GM21737 (cell line): ENCODE data around the gene KCNQ1OT1.
A peak's percentile ranks its signal among the peaks of the same experiment; 100 is the strongest.

Experiments used
- ATAC-seq: cut with Tn5 transposase; IDR thresholded peaks from one replicate; pipeline ENCODE4 v1.9.1; 2021; ENCODE audit warnings: mild to moderate bottlenecking, moderate library complexity; ENCODE audit not compliant: unreplicated experiment

Gene KCNQ1OT1

DNA sequence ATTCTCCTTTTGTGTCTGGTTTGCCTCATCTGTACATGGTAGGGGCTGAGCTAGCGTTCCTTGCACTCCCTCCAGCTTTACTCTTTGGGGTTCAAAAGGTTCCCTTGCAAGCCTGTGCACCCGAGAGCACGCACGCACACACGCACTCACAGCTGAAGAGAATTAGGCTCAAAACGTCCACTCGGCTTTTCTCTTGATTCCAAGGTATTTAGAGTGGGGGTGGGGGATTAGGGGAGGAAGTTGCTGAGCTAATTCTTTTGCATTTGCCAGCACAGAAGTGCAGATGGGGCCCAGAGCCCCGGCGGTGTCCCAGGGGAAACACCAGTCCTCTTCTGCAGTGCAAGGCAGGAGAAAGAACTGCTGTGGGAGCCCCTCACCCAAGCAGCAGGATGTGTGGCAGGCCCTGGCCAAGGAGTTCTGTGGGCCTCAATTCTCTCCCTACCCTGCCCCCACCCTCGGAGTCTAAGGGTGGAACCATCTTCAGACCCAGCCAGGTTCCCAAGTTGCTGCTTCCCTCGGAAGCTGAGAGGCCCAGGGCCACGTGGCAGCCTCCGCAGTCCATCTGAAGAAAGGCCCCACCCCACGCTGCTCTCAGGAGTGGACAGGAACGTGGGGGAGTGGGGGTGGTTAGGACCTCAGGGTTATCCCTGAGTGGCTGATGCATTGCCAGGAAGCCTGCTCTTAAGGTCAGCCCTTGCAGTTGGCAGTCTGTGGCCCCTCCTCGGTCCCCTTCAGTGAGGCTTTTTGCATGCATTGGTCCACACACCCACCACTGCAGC, 3.8 kb upstream of the KCNQ1OT1 start:
- no peak for ATAC-seq

DNA sequence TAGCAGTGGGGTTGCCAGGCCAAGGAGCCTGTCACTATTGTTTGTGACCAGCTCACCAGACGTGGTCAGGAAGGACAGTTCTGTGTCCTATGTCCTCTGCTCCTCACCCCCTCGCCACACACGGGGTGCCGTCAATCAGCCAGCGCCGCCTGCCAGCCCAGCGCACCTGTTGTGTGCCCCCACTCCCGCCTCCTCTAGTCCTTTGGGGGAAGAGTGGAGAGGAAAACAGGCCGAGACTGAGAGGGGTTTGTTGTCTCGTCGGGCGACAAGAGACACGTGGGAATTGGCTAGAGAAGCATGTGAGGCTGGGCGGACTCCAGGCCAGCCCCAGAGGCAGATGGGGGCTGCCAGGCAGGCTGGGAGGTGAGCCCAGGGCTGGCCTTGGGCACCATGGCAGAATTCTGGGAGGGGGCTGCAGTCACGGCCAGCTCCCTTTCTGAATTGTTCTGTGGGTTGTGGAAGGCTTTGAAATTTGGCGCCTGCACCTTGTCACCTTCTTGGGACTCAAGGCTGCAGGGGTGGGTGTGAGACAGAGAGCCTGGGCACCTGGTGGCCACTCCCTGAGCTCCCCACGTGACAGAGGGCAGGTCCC, 3.1 kb upstream of the KCNQ1OT1 start:
- ATAC-seq = no peak

GRCh38 chr11:2701898-2702434, 2.2 kb upstream of the KCNQ1OT1 start:
- no peak for ATAC-seq

DNA sequence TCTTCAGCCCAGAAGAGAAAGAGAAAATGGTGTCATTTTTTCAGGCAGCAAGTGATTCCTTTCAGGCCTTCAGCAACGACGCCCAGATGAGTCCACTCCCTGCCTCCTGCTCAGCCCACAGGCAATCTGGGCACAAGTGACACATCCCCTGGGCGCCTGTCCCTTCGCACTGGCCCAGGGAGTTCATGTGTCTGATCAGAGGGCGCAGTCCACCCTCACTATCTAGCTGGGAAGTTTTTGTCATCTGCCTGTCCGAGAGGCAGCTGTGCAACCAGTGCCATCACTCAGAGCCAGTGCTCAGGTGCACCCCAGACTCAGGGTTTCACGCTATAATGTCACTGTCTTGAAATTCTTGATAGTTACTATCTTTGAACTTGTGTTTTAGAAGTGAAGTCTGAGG, 1.4 kb upstream of the KCNQ1OT1 start:
- no peak for ATAC-seq

DNA sequence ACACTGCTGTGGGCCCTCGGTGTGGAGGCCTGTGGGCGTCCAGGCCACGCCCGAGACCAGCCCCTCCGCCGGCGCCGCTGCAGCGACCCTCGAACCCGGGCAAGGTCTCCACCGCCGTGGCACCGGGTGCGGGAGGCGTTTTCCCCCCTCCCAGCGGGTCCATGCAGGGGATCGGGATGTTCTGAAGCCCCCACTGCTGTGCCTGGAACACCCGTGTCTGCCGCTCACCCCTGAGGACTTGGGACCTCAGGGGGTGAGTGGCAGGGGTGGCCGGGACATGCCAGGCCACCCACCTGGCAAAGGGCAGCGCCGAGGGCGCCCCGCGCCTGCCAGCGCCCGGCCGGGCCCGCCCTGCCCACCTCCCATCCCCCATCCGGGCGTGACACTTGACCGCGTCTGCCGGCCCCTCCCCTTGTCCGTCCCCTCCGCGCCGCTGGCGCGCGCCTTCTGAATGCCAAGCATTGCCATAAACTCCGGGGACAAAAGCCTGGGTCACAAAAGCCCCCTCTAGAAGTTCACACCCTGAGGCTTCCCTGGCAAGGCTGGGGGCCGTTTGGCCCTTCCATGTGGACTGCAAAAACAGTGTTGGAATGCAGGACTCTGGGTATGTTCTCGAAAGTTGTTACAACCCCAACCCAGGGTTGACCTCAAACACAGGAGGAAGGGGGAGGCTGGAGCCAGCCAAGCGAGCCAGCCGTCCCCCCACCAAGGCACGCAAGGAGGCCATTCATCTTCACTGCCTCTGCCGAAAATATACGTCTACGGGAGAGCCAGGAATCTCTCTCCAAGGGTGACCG, 819 bp upstream of the KCNQ1OT1 start:
- peak; percentile 37 for ATAC-seq

DNA sequence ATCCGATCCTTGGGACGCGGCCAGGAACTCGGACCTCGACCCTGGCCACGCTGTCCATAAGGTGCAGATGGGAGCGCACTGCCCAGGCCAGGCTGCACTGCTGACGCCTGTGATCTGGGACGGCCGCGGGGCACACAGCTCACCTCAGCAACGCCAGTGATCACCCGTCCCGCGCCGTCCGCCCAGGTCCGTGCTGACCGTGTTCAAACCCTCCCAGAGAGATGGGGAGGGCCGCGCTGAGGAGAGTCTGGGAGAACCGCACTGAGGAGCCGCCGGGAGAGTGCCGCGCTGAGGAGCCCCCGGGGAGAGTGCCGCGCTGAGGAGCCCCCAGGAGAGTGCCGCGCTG, 636 bp downstream of the KCNQ1OT1 start:
- no peak for ATAC-seq

- no peak for ATAC-seq
Measured at GRCh38 chr11:2698386-2699184, 1.2 kb downstream of the KCNQ1OT1 start.

DNA sequence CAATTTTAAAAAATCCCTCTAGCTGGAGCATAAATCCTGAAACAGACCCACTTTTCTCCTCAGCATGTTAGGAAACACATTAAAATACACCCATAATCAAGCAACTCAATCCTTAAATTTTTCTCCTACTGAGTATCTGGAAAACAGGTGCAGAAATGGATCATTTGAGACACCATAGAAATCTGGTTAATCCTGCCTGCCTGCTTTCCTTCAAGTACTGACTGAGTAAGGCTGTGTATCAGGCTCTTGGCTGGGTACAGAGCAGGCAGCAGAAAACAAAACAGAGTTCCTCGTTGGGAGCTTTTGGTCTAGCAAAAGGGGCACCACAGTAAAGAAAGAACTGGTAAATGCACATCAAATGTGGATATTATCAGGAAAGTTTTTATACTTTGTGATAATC, 1.9 kb downstream of the KCNQ1OT1 start:
- no peak for ATAC-seq

GRCh38 chr11:2696455-2696854, 3.3 kb downstream of the KCNQ1OT1 start:
- no peak for ATAC-seq

DNA sequence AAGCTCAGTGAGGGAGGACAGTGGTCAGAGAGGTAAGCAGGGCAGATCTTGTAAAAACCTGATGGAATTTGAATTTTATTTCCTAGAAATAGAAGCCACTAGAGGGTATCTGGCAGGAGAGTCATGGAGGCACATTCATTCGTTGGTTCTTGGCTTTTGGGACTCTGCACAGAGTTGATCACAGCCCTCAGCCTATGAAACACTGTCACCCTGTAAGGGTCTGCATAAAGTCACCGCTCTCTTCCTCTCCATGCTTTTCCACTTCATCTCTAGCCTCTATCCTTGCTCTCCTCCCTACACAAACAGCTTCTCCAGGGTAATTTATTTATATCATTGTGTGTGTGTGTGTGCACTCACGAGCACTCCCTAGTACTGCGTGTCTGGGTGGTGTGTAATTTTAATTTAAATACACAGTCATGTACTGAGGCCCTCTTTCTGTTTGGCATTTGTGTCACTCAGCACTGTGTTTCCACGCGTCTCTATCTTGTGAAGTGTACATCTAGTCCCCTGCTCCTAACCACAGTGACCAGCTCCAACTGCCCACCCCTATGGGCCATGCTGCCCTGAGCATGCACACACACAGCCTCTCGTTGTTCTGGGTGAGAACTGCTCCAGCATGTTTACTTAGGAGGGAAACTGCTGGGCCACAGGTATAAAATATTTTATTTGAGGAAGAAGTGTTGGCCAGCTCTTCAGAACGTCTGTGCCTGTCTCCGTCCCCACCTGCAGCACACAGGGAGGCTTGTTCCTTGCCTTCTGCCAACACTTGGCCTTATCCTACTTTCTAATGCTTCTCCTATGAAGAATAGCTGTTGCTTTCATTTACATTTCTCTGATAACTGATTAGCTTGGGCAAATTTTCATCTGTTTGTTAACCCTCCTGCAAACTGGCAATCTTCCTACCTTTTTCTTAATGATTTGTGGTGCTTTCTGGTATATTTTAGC, 4.5 kb downstream of the KCNQ1OT1 start:
- no peak for ATAC-seq

DNA sequence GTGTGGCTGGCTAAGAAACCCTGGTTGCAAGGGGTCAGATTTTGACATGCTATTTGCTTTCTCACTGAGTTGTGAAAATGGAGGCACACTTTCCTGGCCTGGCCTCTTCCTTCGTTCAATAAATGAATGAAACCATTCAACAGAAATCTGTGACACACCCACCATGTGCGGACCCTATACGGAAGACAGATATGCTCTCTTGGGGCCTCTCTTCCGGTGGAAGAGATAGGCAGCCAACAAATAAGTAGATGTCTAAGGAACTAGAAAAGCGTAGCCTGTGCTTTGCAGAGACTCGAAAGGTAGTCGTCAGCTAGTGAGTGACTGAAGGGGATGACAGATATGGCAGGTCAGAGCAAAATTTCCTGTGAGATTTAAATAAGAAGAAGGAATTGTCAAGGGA, 5.3 kb downstream of the KCNQ1OT1 start:
- no peak for ATAC-seq

- no peak for ATAC-seq
Measured at GRCh38 chr11:2693271-2694261, 6.2 kb downstream of the KCNQ1OT1 start.

DNA sequence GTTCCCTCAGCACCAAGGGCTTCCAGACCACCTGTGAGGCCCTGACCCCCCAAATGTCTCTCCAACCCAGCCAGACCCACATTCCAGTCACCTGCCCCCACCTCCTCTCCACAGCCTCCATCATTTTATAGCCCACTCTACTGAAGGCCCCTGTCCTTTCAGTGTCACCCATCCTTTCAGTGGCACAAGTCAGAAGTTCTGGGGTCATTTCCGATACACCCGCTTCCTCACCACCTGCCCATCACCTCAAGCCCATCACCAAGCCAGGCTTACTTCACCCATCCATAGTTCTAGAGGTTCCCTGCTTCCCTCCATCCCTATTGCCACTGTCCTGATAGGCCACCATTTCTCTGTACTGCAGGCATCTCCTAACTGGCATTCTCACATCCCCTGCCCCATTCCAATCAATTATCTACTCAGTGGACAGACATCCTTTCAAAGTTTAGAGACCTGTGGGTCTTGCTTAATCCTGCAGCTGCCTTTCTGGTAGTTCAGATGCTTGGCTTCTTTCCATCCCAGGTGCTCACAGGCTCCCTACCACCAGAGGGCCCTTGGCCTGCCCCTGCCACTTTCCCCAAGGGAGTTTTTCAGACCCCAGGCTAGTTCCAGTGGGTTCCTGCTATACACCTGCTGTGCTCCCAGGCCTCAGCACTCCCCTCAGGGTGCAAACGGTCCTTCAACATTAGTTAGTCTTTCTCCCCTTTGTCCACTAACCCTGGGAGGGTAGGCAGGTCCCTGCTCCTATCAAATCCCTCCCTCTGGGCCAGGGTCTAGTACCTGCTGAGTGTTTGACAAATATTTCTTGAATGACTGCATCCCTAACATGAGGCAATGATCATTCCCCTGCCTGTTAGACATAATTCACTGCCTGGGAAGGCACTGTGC, 7.6 kb downstream of the KCNQ1OT1 start:
- ATAC-seq = no peak

- no peak for ATAC-seq
Measured at GRCh38 chr11:2691355-2691761, 8.4 kb downstream of the KCNQ1OT1 start.

DNA sequence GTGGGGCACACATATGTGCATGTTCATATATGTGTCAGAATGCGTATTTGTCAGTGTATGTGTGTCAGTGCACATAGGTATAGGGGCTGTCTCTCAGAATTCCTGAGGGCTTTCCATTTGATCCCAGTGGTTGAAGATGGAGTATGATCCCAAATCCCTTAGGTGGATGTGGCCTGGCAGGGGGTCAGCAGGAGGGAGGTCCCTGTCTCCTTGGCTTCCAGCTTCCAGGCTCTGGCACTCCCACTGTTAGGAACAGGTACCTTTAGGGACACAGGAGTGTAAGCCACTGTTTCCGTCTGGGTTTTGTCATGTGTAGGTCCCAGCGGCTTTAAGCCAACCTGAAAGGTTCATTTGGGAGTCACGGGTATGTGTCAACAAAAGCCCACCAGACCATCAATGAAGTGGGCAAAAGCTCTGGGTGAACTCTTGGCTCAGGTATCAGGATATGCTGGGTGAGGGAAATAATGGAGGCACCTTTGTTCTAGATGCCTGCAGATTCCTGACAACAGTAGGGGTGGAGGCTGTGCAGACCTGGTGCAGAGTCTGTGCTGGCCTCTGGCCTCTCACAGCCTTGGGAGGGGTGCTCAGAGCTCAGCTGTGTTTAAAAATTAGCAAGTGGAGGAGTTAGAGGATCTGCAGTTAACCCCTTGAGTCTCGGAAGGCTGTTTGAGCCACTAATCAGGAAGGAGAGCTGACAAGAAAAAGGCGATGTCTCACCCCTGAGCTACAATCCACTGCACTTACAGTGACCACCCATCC, 9.0 kb downstream of the KCNQ1OT1 start:
- ATAC-seq = no peak

DNA sequence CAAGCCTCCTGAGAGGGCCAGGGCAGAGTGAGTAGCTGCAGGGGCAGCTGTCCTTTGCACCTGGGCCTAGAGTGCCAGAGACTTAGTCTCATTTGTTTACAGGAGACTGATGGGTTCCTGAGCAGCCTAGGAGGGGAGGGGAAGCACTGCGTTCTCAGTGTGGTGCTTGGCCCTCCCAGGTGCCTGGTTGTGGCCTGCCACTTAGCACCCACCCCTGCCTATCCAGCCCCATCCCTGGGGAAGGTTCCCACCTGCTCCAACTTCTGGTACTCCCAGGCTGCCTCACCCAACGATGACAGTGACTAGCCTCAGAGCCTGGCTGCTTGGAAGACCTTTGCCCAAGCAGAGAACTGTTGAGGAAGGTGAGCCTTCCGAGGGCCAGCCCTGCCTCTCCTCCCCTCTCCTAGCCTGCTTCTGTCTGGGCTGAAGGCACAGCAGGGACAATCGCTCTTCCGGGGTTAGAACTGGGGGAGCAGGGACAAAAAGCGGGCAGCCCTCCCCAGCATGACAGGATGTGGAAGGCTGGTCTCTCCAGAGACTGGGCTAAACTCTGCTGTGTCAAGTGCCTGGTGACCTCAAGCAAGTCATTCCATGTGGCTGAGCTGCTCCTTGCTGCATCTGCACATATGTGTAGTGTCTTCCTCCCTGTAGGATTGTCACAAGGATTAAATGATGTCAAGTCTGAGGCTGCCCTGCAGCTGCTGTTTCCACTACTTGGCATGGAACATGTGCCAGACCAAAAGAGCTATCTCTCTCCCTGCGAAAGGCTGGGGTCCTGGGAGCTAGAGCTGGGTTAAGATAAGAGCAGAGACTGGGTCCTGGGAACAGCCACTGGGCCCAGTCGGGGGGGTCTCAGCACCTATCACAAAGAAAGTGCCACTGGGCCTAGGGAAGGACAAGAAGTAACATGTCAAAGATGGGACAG, 9.9 kb downstream of the KCNQ1OT1 start:
- ATAC-seq = no peak
